Stimulated activated CD4-positive, alpha-beta T cell treated with anti-CD3 and anti-CD28 coated beads, Interleukin-2, amount 100 ng/mL, for 48 hours (primary cell): Measurements from ENCODE around the gene KRTAP10-2.
"Not testable (repeated sequence)": the region's sequence is repeated elsewhere in the genome, so short reads cannot be mapped to it uniquely, and the experiment has no call there.

Experiments
- DNase-seq, 2 donors: peaks; one replicate each; pipeline ENCODE4 v3.0.0-alpha.2; 2020

Gene KRTAP10-2

GRCh38 chr21:44566403-44566802, 15.1 kb upstream of the KRTAP10-2 start:
- DNase-seq: no peak

GRCh38 chr21:44564886-44565598, 13.7 kb upstream of the KRTAP10-2 start:
- DNase-seq: no peak

DNA sequence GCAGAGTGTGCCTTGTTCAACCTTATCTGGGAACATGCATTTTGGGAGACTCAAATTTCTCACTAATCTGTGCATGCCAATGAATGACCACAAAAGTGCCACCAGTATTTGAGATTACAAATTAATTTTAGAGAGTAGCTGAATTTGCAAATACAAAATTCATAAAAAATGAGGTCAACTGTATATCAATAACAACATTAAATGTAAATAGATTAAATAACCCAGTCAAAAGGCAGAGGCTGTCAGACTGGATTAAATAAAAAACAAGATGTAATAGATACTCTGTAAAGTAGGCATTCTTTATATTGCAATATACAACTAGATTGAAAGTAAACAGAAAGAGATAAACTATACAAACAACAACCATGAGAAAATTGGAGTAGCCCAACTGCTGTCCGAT, 12.8 kb upstream of the KRTAP10-2 start:
- no peak for DNase-seq

DNA sequence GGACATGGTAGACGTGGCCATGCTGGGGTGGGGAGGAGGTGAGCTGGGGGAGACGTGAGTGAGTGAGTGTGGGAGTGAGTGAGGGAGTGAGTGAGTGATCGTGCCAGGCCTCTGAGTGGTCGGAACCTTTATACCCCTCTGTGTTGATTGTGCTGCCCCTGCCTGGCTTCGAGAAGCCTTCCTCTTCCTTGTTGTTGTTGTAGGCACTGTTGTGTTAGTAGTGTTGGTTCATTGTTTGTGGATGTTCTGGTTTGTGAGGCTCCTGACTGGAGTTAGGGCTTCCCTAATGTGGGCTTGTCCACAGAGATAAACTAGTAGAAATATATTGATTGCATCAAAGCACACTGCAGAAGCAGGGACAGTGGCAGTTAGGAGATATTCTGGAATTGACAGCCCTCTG, 7.4 kb upstream of the KRTAP10-2 start, which contains the start of gene KRTAP10-3:
Gene KRTAP10-3, minus strand, starts transcription at position 101 of the 400 bp plus-strand sequence. Its CDS starts 80 bp downstream, at position 21.
- no peak for DNase-seq

DNA sequence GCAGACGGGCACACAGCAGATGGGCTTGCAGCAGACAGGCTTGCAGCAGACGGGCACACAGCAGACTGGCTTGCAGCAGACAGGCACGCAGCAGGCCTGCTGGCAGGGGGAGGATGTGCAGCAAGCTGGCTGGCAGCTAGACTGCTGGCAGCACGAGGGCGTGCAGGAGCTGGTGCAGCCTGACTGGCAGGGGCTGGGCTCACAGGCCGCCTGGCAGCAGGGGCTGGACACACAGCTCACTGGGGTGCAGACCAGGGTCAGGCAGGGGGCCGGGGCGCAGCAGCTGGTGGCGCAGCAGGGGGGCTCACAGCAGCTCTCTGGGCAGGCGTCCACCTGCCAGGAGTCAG, 7.0 kb upstream of the KRTAP10-2 start:
- DNase-seq: not testable (repeated sequence)

DNA sequence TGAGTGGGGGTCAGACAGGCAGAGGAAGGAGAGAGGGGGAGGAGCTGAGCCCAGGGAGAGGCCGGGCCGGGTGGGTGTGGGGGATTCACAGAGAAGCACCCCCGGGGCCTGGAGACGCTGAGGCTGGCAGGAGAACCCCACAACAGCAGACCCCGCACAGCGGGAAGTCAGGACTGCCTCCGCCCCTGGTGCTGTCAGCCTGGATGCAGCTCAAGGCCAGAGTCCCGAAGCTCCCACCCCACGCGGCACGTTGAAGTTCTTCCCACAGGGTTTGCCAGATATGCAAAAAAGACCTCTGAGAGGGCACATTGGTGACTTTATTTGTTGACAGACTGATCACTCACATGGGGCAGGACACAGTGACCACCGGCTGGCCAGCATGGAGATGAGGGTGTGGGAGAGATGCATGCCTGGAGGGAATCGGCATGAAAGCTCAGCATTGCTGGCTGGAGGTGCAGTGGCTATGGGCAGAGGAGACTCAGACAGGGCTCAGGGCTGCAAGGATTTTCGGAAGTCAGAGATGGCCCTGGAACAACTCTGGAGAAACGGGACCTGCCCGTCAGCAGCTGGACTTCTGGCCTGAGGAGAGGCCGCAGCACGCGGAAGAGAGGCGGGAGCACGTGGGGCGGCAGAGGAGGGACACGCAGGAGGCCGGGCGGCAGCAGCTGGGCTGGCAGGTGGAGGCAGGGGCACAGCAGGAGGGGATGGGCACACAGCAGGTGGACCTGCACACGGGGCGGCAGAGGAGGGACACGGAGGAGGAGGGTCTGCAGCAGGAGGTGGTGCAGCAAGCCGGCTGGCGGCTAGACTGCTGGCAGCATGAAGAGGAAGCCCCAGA, 6.4 kb upstream of the KRTAP10-2 start:
- no peak for DNase-seq

DNA sequence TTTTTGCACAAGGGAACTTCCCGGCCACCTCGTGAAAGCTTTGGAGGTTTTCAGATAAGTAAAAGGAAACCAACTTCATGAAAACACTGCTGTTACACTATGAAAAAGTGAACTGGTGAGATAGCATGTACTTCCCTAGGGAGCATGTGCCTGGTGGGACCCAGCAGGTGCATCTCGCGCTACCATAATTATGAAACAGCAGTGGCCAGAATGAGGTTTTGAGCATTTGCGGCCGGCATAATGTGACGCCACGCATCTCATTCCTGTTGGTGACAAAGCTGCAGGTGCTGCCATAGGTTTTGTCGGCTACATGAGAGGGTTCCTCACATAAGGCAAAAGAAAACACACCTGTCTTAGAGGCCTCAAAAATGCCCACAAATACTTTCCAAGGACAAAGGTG, 5.6 kb upstream of the KRTAP10-2 start:
- DNase-seq: no peak

DNA sequence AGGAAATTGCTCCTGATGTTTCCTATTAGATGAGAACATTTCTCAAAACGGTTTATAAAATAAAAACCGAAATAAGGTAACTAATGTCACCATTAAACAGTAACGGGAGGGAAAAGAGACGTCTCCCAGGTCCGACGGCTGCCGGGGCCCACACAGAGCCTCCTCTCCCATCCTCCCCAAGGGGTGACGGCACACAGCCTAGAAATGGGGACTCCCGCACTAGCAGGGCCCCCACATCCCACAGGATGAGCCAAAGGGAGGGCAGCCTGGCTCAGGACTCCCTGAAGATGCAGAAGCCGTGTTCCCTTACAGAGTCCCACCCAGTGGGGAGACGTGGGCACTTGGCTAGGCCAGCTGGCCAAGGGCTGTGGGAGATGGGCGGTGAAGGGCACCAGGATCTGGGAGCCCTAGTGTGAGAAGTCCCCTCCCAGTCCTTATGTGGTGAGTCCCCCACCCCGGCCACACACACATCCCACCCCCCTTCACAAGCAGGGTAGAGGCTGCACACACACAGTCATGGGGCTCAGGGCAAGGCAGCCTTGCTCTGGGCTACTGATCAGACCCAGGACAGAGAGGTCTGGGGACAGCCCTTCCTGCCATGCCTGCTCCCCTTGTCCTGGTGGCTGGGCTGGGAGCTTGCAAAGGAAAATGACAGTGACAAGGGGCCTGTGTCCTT, 4.0 kb upstream of the KRTAP10-2 start:
- DNase-seq: no peak

- no peak for DNase-seq
Observed at GRCh38 chr21:44552681-44553080, 1.4 kb upstream of the KRTAP10-2 start.

DNA sequence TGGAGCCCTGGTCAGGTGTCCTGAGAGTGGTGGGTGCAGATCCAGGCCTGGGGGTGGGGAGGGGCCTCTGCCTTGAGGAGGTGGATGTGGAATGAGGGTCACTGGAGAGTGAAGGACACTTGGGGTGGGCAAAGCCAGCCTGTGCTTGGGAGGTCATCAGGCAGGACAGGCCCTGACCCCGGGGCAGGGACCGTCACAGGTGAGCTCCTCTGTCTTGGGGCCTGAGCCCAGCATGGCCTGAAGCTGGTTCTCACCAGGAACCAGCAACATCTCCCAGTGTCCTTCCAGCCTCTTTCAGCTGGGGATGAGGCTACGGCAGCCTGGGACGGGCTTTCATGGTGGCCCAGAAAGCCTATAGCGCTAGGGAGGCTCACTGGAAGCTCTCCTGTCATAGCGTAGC, 831 bp upstream of the KRTAP10-2 start:
- DNase-seq: no peak

DNA sequence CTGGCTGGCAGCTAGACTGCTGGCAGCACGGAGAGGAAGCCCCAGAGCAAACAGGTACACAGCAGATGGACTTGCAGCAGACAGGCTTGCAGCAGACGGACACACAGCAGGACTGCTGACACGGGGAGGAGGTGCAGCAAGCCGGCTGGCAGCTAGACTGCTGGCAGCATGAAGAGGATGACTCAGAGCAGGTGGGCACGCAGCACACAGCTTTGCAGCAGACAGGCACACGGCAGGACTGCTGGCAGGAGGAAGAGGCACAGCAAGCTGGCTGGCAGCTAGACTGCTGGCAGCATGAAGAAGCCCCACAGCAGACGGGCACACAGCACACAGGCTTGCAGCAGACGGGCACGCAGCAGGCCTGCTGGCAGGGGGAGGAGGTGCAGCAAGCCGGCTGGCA, 498 bp downstream of the KRTAP10-2 start:
- no peak for DNase-seq

DNA sequence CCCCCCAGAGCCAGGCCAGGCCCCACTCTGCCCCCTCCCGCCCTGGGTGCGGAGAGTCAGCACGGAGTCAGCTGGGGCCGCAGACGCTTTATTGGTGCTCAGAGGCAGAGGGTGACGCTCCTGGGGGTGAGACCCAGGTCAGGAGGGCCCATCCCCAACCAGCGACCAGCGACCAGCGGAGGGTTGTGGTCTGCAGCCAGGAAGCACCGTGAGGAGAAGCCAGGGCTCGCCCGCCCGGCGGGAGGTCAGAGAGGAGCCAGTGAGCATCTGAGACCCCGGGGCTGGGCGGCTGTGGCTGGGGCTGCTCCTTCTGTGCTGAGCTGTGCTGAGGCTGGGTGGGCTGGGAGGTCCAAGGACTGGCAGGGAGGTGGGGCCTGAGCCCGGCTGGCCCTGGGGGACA, 1.0 kb downstream of the KRTAP10-2 start:
- not testable (repeated sequence) for DNase-seq

- no peak for DNase-seq
Observed at GRCh38 chr21:44549525-44550211, 1.6 kb downstream of the KRTAP10-2 start.

- DNase-seq: no peak
Observed at GRCh38 chr21:44548922-44549321, 2.4 kb downstream of the KRTAP10-2 start.

DNA sequence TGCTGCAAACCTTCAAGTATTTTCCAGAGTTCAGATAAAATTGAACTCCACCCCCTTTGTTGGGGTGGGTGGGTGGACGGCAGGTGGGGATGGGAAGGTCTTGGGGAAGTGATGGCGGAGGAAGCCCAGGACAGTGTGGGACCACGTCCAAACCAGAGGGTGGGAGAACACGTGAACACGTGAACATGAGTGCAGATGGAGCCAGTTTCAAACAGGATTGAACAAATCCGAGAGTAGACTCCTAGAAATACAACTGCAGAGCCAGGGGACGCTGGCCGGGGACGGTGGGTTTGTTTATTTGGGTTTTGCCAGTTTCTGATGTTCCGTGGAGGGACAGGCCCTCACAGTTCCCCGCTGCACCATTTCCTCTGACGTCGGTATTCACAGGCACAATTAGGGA, 2.9 kb downstream of the KRTAP10-2 start:
- DNase-seq: no peak

DNA sequence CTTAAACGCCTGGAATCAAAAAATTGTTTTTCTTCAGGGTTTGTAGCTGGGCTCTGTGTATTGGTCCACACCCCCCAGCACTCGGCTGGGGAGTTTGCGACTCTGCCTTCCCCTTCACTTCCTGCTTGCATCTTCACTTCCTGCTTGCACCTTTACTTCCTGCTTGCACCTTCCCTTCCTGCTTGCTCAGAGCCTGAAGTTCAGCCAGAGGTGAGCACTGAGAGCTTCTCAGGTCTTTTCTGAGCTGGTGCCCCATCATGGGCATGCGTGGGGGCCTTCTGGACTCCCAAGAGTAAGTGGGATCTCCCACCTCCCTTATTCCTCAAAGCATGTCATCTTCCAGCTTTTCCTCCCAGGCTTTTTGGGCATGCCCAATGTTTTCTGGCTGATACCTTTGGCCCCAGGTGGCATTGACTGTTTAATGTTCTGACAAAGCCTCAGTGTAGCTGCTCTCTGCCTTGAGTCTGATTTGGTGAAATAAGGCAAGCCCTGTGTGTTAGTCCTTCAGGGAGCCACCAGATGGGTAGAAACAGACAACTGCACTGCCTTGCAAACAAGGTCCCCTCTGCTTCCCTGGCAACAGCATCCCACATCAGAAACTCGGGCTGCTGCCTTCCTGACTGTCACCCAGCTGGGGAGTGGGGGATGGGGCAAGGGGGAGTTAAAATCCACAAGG, 3.5 kb downstream of the KRTAP10-2 start:
- DNase-seq: no peak

DNA sequence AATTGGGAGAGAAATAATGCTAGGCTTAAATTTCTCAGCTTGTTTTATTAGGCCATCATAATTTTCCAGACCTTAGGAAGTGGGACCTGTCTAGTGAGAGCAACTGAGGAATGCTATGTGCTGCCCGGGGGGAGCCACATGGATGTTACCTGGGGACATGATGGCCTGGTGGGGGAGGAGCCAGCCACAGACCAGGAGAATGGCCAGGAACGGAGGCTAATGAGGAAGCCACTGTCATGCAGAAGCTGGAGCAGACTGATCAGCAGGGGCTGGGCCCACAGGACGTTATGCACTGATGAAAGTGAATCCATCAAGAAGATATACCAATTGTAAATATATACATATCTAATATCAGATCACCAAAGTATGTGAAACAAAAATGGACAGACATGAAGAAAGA, 6.7 kb downstream of the KRTAP10-2 start:
- no peak for DNase-seq

DNA sequence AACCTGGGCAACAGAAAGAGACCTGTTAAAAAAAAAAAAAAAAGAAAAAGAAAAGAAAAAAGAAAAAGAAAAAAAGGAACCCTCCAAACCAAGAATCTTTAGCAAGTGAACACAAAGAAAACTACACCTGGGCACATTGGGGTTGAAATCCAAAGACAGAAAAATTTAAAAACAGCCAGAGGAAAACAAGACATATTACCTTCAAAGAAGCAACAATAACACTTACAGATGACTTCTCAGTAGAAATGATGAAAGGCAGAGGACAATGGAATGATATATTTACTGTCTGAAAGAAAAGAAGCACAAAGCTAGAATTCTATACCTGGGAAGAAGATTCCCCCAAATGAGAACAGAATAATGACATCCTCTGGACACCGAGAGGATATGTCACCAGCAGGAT, 8.6 kb downstream of the KRTAP10-2 start:
- DNase-seq: no peak

- no peak for DNase-seq
Observed at GRCh38 chr21:44540741-44541288, 10.5 kb downstream of the KRTAP10-2 start.

GRCh38 chr21:44539991-44540666, 11.2 kb downstream of the KRTAP10-2 start, which contains the start of gene KRTAP10-1:
TSS of gene KRTAP10-1 (minus strand) at chr21:44540195. CDS start at chr21:44540150, 45 bp downstream.
- DNase-seq: no peak

- no peak for DNase-seq
Observed at GRCh38 chr21:44539046-44539445, 12.3 kb downstream of the KRTAP10-2 start.
